HCT116 (cell line): Measurements from ENCODE around the gene DAPP1. TPM values are rescaled to one million over a fixed set of nuclear protein-coding genes. Genes with fewer than 3 reads are reported as not detected.

Experiments used
- ATAC-seq: fragments of 200-7000 bp; cut with Tn5 transposase; 2 replicates; pipeline ENCODE4 v1.9.1; 2020; ENCODE audit warnings: mild to moderate bottlenecking, moderate library complexity
- BruUV-seq: library from RNA; stranded (reverse); fragments of 400-500 nt; replicated peaks from 2 replicates; lab custom pipeline; 2021; lab: Mats Ljungman, UMichigan
- CTCF ChIA-PET: fragments of 300-600 bp; sonication (Branson Sonifier 250); formaldehyde crosslinking; loops from one replicate; lab custom pipeline; 2021; ENCODE audit warnings: antibody characterized with exemption; lab: Charles Lee
- POLR2A ChIA-PET: fragments of 300-600, 350-600 bp; sonication (Branson Sonifier 250); formaldehyde crosslinking; loops from one replicate; lab custom pipeline; 2021; ENCODE audit warnings: antibody characterized with exemption; lab: Charles Lee
- RAD21 ChIA-PET, 2 experiments: fragments of 300-600 bp; sonication (Branson Sonifier 250); formaldehyde crosslinking; loops; one replicate each; lab custom pipeline; 2023; ENCODE audit warnings: low total read pairs in 2 of 2; ENCODE audit not compliant: uncharacterized antibody in 2 of 2, unreplicated experiment in 2 of 2, low non-redundant PET in 1 of 2; lab: Charles Lee
- DNase-seq: peaks from one replicate; pipeline ENCODE4 v3.0.0-alpha.2; 2010; ENCODE audit warnings: low read depth, low spot score
- H2AFZ ChIP-seq: fragments of 200-600 bp; shearing (Covaris generic), sonication (generic); 2 replicates; pipeline ENCODE4 v1.6.1; 2017; ENCODE audit warnings: low read depth, mixed run types, mixed read lengths, antibody characterized with exemption, low read length; ENCODE audit not compliant: poor library complexity, severe bottlenecking
- H3K27ac ChIP-seq: 2 replicates; pipeline ENCODE4 v1.5.1; 2012; ENCODE audit warnings: low read depth, low read length
- H3K27me3 ChIP-seq: fragments of 200-600 bp; sonication (generic); 2 replicates; pipeline ENCODE4 v1.6.1; 2016; ENCODE audit warnings: mixed run types, low read length, mixed read lengths; ENCODE audit not compliant: insufficient read depth
- H3K36me3 ChIP-seq, 2 experiments: fragments of 200-500 bp in 1 of 2; fragments of 200-600 bp in 1 of 2; sonication (Bioruptor generic) in 1 of 2; sonication (generic) in 1 of 2; 2 replicates each; pipeline versions ENCODE4 v1.5.1 to v1.6.1; 2014 to 2016; ENCODE audit warnings: low read length in 2 of 2, inconsistent platforms in 1 of 2, mixed read lengths in 1 of 2, mixed run types in 1 of 2; ENCODE audit not compliant: insufficient read depth in 2 of 2, control insufficient read depth in 1 of 2
- H3K4me1 ChIP-seq, 2 experiments: fragments of 200-600 bp in 1 of 2; sonication (generic) in 1 of 2; 2 replicates each; pipeline versions ENCODE4 v1.5.1 to v1.6.1; 2012 to 2017; ENCODE audit warnings: low read length in 2 of 2, inconsistent platforms in 1 of 2, mild to moderate bottlenecking in 1 of 2, mixed read lengths in 1 of 2, mixed run types in 1 of 2, moderate library complexity in 1 of 2; ENCODE audit not compliant: insufficient read depth in 2 of 2, control insufficient read depth in 1 of 2
- H3K4me2 ChIP-seq: fragments of 200-600 bp; sonication (generic); 2 replicates; pipeline ENCODE4 v1.6.1; 2017; ENCODE audit warnings: mixed run types, low read length, mixed read lengths
- H3K4me3 ChIP-seq, 2 experiments: fragments of 200-600 bp in 1 of 2; sonication (generic) in 1 of 2; replicated peaks in 1 of 2; 2 replicates each; pipeline ENCODE4 v1.5.1; 2011 to 2016; ENCODE audit warnings: low read length in 2 of 2, control low read depth in 1 of 2, low read depth in 1 of 2, mild to moderate bottlenecking in 1 of 2, mixed read lengths in 1 of 2, mixed run types in 1 of 2
- H3K79me2 ChIP-seq: fragments of 200-600 bp; sonication (generic); 2 replicates; pipeline ENCODE4 v1.6.1; 2017; ENCODE audit warnings: mild to moderate bottlenecking, mixed run types, low read length, moderate library complexity, mixed read lengths; ENCODE audit not compliant: insufficient read depth
- H3K9ac ChIP-seq: fragments of 200-600 bp; sonication (generic); 2 replicates; pipeline ENCODE4 v1.6.1; 2016; ENCODE audit warnings: low read length, mixed read lengths
- H3K9me2 ChIP-seq: fragments of 200-600 bp; sonication (generic), shearing (Covaris generic); 2 replicates; pipeline ENCODE4 v1.6.1; 2017; ENCODE audit warnings: mixed run types, mild to moderate bottlenecking, moderate library complexity; ENCODE audit not compliant: insufficient read depth
- H3K9me3 ChIP-seq, 2 experiments: fragments of 200-500 bp in 1 of 2; fragments of 200-600 bp in 1 of 2; sonication (Bioruptor generic) in 1 of 2; sonication (generic) in 1 of 2; 2 replicates each; pipeline ENCODE4 v1.6.1; 2014 to 2017; ENCODE audit warnings: low read length in 2 of 2, mixed read lengths in 2 of 2, inconsistent platforms in 1 of 2, low read depth in 1 of 2, mild to moderate bottlenecking in 1 of 2, mixed run types in 1 of 2, moderate library complexity in 1 of 2; ENCODE audit not compliant: control insufficient read depth in 1 of 2, insufficient read depth in 1 of 2
- H4K20me1 ChIP-seq: fragments of 200-600 bp; sonication (generic), shearing (Covaris generic); 2 replicates; pipeline ENCODE4 v1.6.1; 2017; ENCODE audit warnings: mixed run types, mild to moderate bottlenecking, moderate library complexity; ENCODE audit not compliant: insufficient read depth
- CBX3 ChIP-seq: IDR thresholded peaks from 2 replicates; pipeline ENCODE4 v1.6.1; 2012; ENCODE audit warnings: low read depth
- CTCF ChIP-seq, 3 experiments: fragments of 200-600 bp in 1 of 3; sonication (generic) in 1 of 3; IDR thresholded peaks in 2 of 3; conservative IDR thresholded peaks in 1 of 3; 2 replicates each; pipeline ENCODE4 v1.5.1; 2012 to 2017; ENCODE audit warnings: low read depth in 2 of 3, low read length in 2 of 3, antibody characterized with exemption in 1 of 3, borderline replicate concordance in 1 of 3, control low read depth in 1 of 3, mild to moderate bottlenecking in 1 of 3, mixed read lengths in 1 of 3, mixed run types in 1 of 3, moderate library complexity in 1 of 3; ENCODE audit not compliant: insufficient read depth in 1 of 3
- ELF1 ChIP-seq: IDR thresholded peaks from 2 replicates; pipeline ENCODE4 v1.6.1; 2012; ENCODE audit warnings: low read depth, borderline replicate concordance
- EZH2 ChIP-seq: fragments of 200-600 bp; sonication (generic); IDR thresholded peaks from 2 replicates; pipeline ENCODE4 v1.6.1; 2017; ENCODE audit warnings: antibody characterized with exemption, mixed run types
- JUND ChIP-seq: IDR thresholded peaks from 2 replicates; pipeline ENCODE4 v1.6.1; 2012
- POLR2AphosphoS5 ChIP-seq: IDR thresholded peaks from 2 replicates; pipeline ENCODE4 v1.6.1; 2011; ENCODE audit warnings: mild to moderate bottlenecking, low read depth, low read length, moderate library complexity
- RAD21 ChIP-seq: IDR thresholded peaks from 2 replicates; pipeline ENCODE4 v1.6.1; 2012; ENCODE audit warnings: low read depth, mild to moderate bottlenecking
- SIN3A ChIP-seq: IDR thresholded peaks from 2 replicates; pipeline ENCODE4 v1.6.1; 2012; ENCODE audit warnings: low read depth
- SP1 ChIP-seq: IDR thresholded peaks from 2 replicates; pipeline ENCODE4 v1.6.1; 2012; ENCODE audit warnings: low read depth
- SRF ChIP-seq: IDR thresholded peaks from 2 replicates; pipeline ENCODE4 v1.6.1; 2012; ENCODE audit warnings: low read depth
- TCF7L2 ChIP-seq: IDR thresholded peaks from 2 replicates; pipeline ENCODE4 v1.7.0; 2011; ENCODE audit warnings: borderline replicate concordance, inconsistent platforms; ENCODE audit not compliant: insufficient read depth, insufficient read length; ENCODE audit errors: extremely low read depth
- ZBTB33 ChIP-seq: IDR thresholded peaks from 2 replicates; pipeline ENCODE4 v1.6.1; 2011; ENCODE audit warnings: mild to moderate bottlenecking, low read length, moderate library complexity; ENCODE audit not compliant: insufficient replicate concordance; ENCODE audit errors: extremely low read depth
- intact Hi-C: fragments of 100-400 bp; cut with micrococcal nuclease; formaldehyde crosslinking; loops from 2 replicates; pipeline ENCODE4 v1.10.0; 2022
- total RNA-seq: library from RNA; stranded (reverse); gene quantifications from one replicate; pipeline ENCODE4 v1.2.1, GENCODE V29; 2021; ENCODE audit not compliant: unreplicated experiment

Gene DAPP1
- total RNA-seq, 1 experiment from 2014 or later: 0.76 TPM

DNA sequence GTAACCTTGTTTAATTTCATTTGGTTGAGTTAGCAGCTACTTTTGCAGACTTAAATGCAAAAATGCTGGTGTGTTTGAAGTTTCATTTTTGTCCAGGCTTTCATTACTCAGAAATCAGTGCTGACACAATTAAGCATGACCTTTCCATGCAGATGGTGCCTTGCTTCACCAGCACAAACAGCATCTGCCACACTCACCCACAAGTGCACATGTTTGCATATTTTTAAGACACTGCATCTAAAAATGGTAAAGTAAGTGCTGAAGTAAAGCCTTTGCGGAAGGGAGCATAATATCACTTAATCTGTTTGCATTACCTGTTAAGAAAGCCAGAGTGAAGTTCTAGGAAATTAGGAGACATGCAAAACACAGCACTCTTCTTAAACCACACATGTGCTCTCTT lies 7.3 kb upstream of the DAPP1 start:
- H3K9me2 ChIP-seq: no peaks in the 10 kb centered on the region
- TF ChIP-seq SP1 (no peak), SIN3A (no peak), EZH2 (no peak), SRF (no peak), RAD21 (no peak), CBX3 (no peak), CTCF (IDR thresholded peaks at IDR 0.05 in 2 of 3, conservative IDR thresholded peaks at IDR 0.05 in 1 of 3; ENCODE audit: borderline replicate concordance in 1 of 3, insufficient read depth in 1 of 3, low read depth in 2 of 3, low read length in 2 of 3) (no peak)
- H3K4me3 ChIP-seq: no peak overlapping the region
- no peaks in the 10 kb centered on the region for H3K9me3 ChIP-seq
- H2AFZ ChIP-seq: no peak overlapping the region
- H3K79me2 ChIP-seq: no peaks in the 10 kb centered on the region
- H3K36me3 ChIP-seq: no peaks in the 10 kb centered on the region
- no peaks in the 10 kb centered on the region for H3K4me1 ChIP-seq
- ATAC-seq (no peak), DNase-seq (no peak)
- intact Hi-C loops: loop anchor here (5.0 kb wide), 3 partner anchors 87 to 397 kb away; no protein-coding TSS in a partner anchor
- no peaks in the 10 kb centered on the region for H4K20me1 ChIP-seq
- BruUV-seq: no TSS peak
- POLR2A ChIA-PET: no interaction called here
- CTCF ChIA-PET: interaction anchor here (0.9 to 2.0 kb wide), 4 partner anchors 85 to 391 kb away, joined by 3 to 19 read pairs (median 4); no protein-coding TSS in a partner anchor
- RAD21 ChIA-PET: no interaction called here
- no peak overlapping the region for H3K27ac ChIP-seq
- no peak overlapping the region for H3K9ac ChIP-seq
- no peak overlapping the region for H3K4me2 ChIP-seq
- H3K27me3 ChIP-seq: no peaks in the 10 kb centered on the region

DNA sequence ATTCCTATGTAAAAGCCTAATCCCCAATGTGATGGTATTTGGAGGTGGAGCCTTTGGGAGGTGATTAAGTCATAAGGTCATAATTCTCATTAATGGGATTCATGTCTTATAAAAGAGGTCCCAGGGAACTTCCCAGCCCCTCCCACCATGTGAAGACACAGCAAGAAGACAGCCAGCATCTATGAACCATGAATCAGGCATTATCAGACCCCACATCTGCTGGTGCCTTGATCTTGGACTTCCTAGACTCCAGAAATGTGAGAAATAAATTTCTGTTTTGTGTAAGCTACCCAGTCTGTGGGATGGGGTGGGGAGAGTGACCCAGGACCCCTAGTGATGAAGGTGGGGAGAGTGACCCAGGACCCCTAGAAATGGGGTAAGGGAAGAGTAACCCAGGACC lies 6.1 kb upstream of the DAPP1 start:
- H3K27ac ChIP-seq: no peak overlapping the region
- BruUV-seq: no TSS peak
- no peak for ATAC-seq
- H3K9me2 ChIP-seq: no peaks in the 10 kb centered on the region
- peaks cover 2 to 9% of the 10 kb centered on the region in 2 experiments; a peak in 2 of 4 replicates for H3K4me1 ChIP-seq
- no peaks in the 10 kb centered on the region for H4K20me1 ChIP-seq
- no peak for DNase-seq
- intact Hi-C loops: loop anchor here (5.0 kb wide), 1 partner anchor 137 kb away; the partner anchor contains the start of gene DNAJB14
- no peaks in the 10 kb centered on the region for H3K9me3 ChIP-seq
- H2AFZ ChIP-seq: no peak overlapping the region
- no peak overlapping the region for H3K4me2 ChIP-seq
- H3K9ac ChIP-seq: no peak overlapping the region
- RAD21 ChIA-PET: no interaction called here
- H3K79me2 ChIP-seq: no peaks in the 10 kb centered on the region
- CTCF ChIA-PET: interaction anchor here (1.0 to 2.1 kb wide), 4 partner anchors 9 to 248 kb away, joined by 3 to 35 read pairs (median 6); partner anchors contain the start of gene TRMT10A
- no peaks in the 10 kb centered on the region for H3K27me3 ChIP-seq
- H3K4me3 ChIP-seq: no peak overlapping the region
- H3K36me3 ChIP-seq: no peaks in the 10 kb centered on the region
- POLR2A ChIA-PET: interaction anchor here (1.7 kb wide), 1 partner anchor 140 kb away, joined by 5 read pairs; the partner anchor contains the start of gene H2AZ1
- TF ChIP-seq POLR2AphosphoS5 (no peak), JUND (no peak), SP1 (no peak), CBX3 (no peak), TCF7L2 (no peak), RAD21 (no peak), ELF1 (no peak), ZBTB33 (no peak)
